ENCODE measurements around the gene AOC1. TPM values are rescaled to one million over a fixed set of nuclear protein-coding genes. Genes with fewer than 3 reads are reported as not detected.

The AOC1 gene
- total RNA-seq, 2 experiments from 2014 or later, result not detected

- no peak for TF ChIP-seq EZH2phosphoT487 (IDR thresholded peaks at IDR 0.05; ENCODE audit: borderline replicate concordance, low read depth, low read length)
- no peak for TF ChIP-seq CTCF (conservative IDR thresholded peaks at IDR 0.05; ENCODE audit: low read length)
- Histone ChIP-seq H3K9me2 (ENCODE audit: insufficient read depth, low read length) (no peaks in the 10 kb centered on the region), H2AFZ (ENCODE audit: low read length) (no peak overlapping the region), H3K4me3 (ENCODE audit: low read depth, low read length, poor library complexity, severe bottlenecking) (no peak overlapping the region), H3K79me2 (ENCODE audit: insufficient read depth, low read depth, low read length) (no peaks in the 10 kb centered on the region), H4K20me1 (ENCODE audit: insufficient read depth, low read length) (no peaks in the 10 kb centered on the region), H3K4me1 (ENCODE audit: insufficient read depth, low read length, poor library complexity, severe bottlenecking) (no peaks in the 10 kb centered on the region), H3K27ac (ENCODE audit: low read depth, low read length, poor library complexity, severe bottlenecking) (no peak overlapping the region), H3K4me2 (ENCODE audit: low read length) (no peak overlapping the region), H3K9me3 (ENCODE audit: low read length) (0 out of 2 replicates have a peak, but pooled peaks cover 6% of the 10 kb centered on the region), H3K36me3 (ENCODE audit: insufficient read depth, low read length) (no peaks in the 10 kb centered on the region)
- BruUV-seq (replicated peaks), result no TSS peak
- DNase-seq (ENCODE audit: low spot score), result no peak
- intact Hi-C loops (cut with micrococcal nuclease; ENCODE audit: unreplicated experiment), result no loop called here
- ChIA-PET CTCF (ENCODE audit: unreplicated experiment) (no interaction called here), POLR2A (interaction anchor here (0.5 to 0.7 kb wide), 3 partner anchors 63 to 1137 kb away, joined by 3 to 4 read pairs (median 3); no protein-coding TSS in a partner anchor)
These were observed 33.3 kb upstream of the AOC1 start for GRCh38 chr7:150818971-150819370.

GRCh38 chr7:150820148-150820547 is 32.2 kb upstream of the AOC1 start:
- H3K36me3 ChIP-seq (ENCODE audit: insufficient read depth, low read length), result no peaks in the 10 kb centered on the region
- POLR2A ChIA-PET, result no interaction called here
- BruUV-seq (replicated peaks), result no TSS peak
- no peak overlapping the region for H2AFZ ChIP-seq (ENCODE audit: low read length)
- intact Hi-C loops (cut with micrococcal nuclease; ENCODE audit: unreplicated experiment), result no loop called here
- no peaks in the 10 kb centered on the region for H3K79me2 ChIP-seq (ENCODE audit: insufficient read depth, low read depth, low read length)
- no peak overlapping the region for H3K4me3 ChIP-seq (ENCODE audit: low read depth, low read length, poor library complexity, severe bottlenecking)
- DNase-seq (ENCODE audit: low spot score), result no peak
- H3K27ac ChIP-seq (ENCODE audit: low read depth, low read length, poor library complexity, severe bottlenecking), result no peak overlapping the region
- CTCF ChIA-PET (ENCODE audit: unreplicated experiment), result no interaction called here
- no peaks in the 10 kb centered on the region for H3K4me1 ChIP-seq (ENCODE audit: insufficient read depth, low read length, poor library complexity, severe bottlenecking)
- H3K9me2 ChIP-seq (ENCODE audit: insufficient read depth, low read length), result no peaks in the 10 kb centered on the region
- H3K4me2 ChIP-seq (ENCODE audit: low read length), result no peak overlapping the region
- H4K20me1 ChIP-seq (ENCODE audit: insufficient read depth, low read length), result no peaks in the 10 kb centered on the region
- H3K9me3 ChIP-seq (ENCODE audit: low read length), result 0 out of 2 replicates have a peak, but pooled peaks cover 6% of the 10 kb centered on the region
- TF ChIP-seq EZH2phosphoT487 (IDR thresholded peaks at IDR 0.05; ENCODE audit: borderline replicate concordance, low read depth, low read length), result no peak
- TF ChIP-seq CTCF (conservative IDR thresholded peaks at IDR 0.05; ENCODE audit: low read length), result no peak

- H3K27ac ChIP-seq (ENCODE audit: low read depth, low read length, poor library complexity, severe bottlenecking), result no peak overlapping the region
- H3K4me2 ChIP-seq (ENCODE audit: low read length), result no peak overlapping the region
- H4K20me1 ChIP-seq (ENCODE audit: insufficient read depth, low read length), result no peaks in the 10 kb centered on the region
- H2AFZ ChIP-seq (ENCODE audit: low read length), result no peak overlapping the region
- POLR2A ChIA-PET, result no interaction called here
- TF ChIP-seq CTCF (conservative IDR thresholded peaks at IDR 0.05; ENCODE audit: low read length) (no peak), EZH2phosphoT487 (IDR thresholded peaks at IDR 0.05; ENCODE audit: borderline replicate concordance, low read depth, low read length) (no peak)
- no TSS peak for BruUV-seq (replicated peaks)
- H3K79me2 ChIP-seq (ENCODE audit: insufficient read depth, low read depth, low read length), result no peaks in the 10 kb centered on the region
- CTCF ChIA-PET (ENCODE audit: unreplicated experiment), result no interaction called here
- no peak for DNase-seq (ENCODE audit: low spot score)
- H3K9me3 ChIP-seq (ENCODE audit: low read length), result 0 out of 2 replicates have a peak, but pooled peaks cover 6% of the 10 kb centered on the region
- no peaks in the 10 kb centered on the region for H3K4me1 ChIP-seq (ENCODE audit: insufficient read depth, low read length, poor library complexity, severe bottlenecking)
- no peaks in the 10 kb centered on the region for H3K36me3 ChIP-seq (ENCODE audit: insufficient read depth, low read length)
- no peaks in the 10 kb centered on the region for H3K9me2 ChIP-seq (ENCODE audit: insufficient read depth, low read length)
- intact Hi-C loops (cut with micrococcal nuclease; ENCODE audit: unreplicated experiment), result no loop called here
- H3K4me3 ChIP-seq (ENCODE audit: low read depth, low read length, poor library complexity, severe bottlenecking), result no peak overlapping the region
These were observed 31.6 kb upstream of the AOC1 start for GRCh38 chr7:150820578-150821198.

Data from OCI-LY7 (cell line).